Duodenal mucosa (tissue), 2 donors: ENCODE measurements around the gene ZNF536.

Experiments
- H3K27ac ChIP-seq: one replicate; pipeline ENCODE4 v1.7.0; 2013; ENCODE audit warnings: low read depth, low read length
- H3K27me3 ChIP-seq, 2 donors: one replicate each; pipeline ENCODE4 v1.7.0; 2013; ENCODE audit warnings: low read length in 2 of 2, control low read depth in 1 of 2; ENCODE audit not compliant: insufficient read depth in 2 of 2, control insufficient read depth in 1 of 2
- H3K36me3 ChIP-seq, 2 donors: one replicate each; pipeline ENCODE4 v1.7.0; 2013; ENCODE audit warnings: low read length in 2 of 2, control low read depth in 1 of 2; ENCODE audit not compliant: insufficient read depth in 2 of 2, control insufficient read depth in 1 of 2
- H3K4me1 ChIP-seq, 2 donors: one replicate each; pipeline ENCODE4 v1.7.0; 2013; ENCODE audit warnings: low read length in 2 of 2, control low read depth in 1 of 2; ENCODE audit not compliant: insufficient read depth in 2 of 2, control insufficient read depth in 1 of 2
- H3K4me3 ChIP-seq, 2 donors: one replicate each; pipeline ENCODE4 v1.7.0; 2013; ENCODE audit warnings: low read length in 2 of 2, low read depth in 1 of 2
- H3K9ac ChIP-seq, 2 donors: one replicate each; pipeline ENCODE4 v1.7.0; 2013; ENCODE audit warnings: low read length in 2 of 2, low read depth in 1 of 2
- H3K9me3 ChIP-seq, 2 donors: one replicate each; pipeline ENCODE4 v1.7.0; 2013; ENCODE audit warnings: low read length in 2 of 2, control low read depth in 1 of 2; ENCODE audit not compliant: control insufficient read depth in 1 of 2

The ZNF536 gene

DNA sequence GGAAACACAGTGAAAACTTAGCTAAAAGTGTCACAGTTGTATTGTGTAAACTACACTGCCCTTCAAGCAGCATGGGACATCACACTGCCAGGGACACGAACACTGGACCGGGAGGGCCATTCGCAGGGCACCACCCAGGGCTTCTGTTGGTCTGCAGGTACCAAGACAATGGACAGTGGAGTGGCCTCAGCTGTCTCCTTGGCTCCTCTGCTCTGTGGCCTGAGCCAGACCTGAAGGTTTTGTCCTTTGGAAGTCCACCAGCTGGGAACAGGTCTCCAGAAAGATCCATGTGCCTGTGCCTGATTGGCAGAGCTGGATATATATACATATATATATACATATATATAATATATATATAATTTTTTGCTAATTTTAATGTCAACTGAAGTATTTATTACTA is 149.8 kb downstream of the ZNF536 start:
- Histone ChIP-seq H3K27ac (no peak overlapping the region), H3K9ac (no peak overlapping the region), H3K4me3 (no peak overlapping the region), H3K9me3 (no peaks in the 10 kb centered on the region), H3K36me3 (no peaks in the 10 kb centered on the region), H3K4me1 (no peaks in the 10 kb centered on the region), H3K27me3 (no peaks in the 10 kb centered on the region)

DNA sequence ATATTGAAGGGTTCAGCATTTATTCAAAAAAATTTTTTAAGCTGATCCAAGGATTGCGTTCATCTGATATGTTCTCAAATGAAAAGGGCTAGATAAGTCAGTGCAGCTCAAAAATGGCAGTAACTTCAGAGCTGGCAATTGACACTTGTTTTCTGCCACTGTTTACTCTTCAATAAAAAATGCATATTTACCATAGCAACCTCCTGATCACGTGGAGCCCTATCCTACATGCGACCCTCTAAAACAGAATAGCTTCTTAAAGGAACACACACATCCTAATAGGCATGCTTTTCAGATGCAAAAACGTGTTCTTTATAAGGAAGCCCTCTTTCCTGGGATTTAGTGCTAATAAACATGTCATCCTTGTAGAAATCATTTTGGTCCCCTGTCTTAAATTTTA is 150.2 kb downstream of the ZNF536 start:
- H3K4me3 ChIP-seq, result no peak overlapping the region
- no peaks in the 10 kb centered on the region for H3K27me3 ChIP-seq
- no peaks in the 10 kb centered on the region for H3K36me3 ChIP-seq
- no peaks in the 10 kb centered on the region for H3K9me3 ChIP-seq
- no peak overlapping the region for H3K9ac ChIP-seq
- H3K4me1 ChIP-seq, result no peaks in the 10 kb centered on the region
- H3K27ac ChIP-seq, result no peak overlapping the region

DNA sequence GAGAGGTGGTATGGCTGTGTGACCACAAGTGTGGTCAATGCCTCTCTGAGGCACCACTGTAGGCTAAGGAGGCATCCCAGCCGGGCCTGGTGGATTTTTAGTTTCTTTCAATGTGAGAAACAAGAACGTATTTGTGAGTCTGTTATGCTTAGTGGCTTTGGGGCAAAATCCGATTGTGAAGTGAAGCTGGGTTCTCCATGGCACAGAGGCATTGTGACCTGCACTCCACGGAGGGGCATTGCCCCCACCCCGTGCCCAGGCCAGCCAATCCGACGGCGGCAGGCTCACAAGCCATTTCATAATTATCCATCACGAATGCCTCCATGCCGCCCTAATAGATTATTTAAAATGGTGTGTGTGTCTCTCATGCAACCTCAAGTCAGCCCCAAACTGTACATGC is 151.6 kb downstream of the ZNF536 start:
- Histone ChIP-seq H3K27me3 (no peaks in the 10 kb centered on the region), H3K9me3 (no peaks in the 10 kb centered on the region), H3K27ac (no peak overlapping the region), H3K9ac (no peak overlapping the region), H3K4me1 (no peaks in the 10 kb centered on the region), H3K4me3 (no peak overlapping the region), H3K36me3 (no peaks in the 10 kb centered on the region)

DNA sequence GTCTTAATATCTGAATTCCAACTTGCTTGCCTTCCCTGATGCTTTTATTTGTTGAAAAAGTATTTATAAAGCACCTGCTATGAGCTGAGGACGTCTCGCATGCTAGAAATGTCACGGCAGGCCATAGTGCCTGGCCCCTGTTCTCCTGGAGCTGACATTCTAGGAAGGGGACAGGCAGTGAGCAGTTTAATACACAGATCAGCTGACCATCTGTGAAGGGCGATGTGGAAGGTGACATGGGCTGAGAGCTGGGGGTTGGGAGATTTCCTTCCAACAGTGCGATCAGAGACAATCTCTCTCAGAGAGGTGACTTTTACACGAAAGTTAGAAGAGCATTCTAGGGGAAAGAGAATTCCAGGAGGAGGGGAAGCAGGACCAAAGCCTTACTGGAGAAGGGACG is 153.2 kb downstream of the ZNF536 start:
- no peaks in the 10 kb centered on the region for H3K36me3 ChIP-seq
- H3K9ac ChIP-seq, result no peak overlapping the region
- no peaks in the 10 kb centered on the region for H3K9me3 ChIP-seq
- no peaks in the 10 kb centered on the region for H3K4me1 ChIP-seq
- H3K4me3 ChIP-seq, result no peak overlapping the region
- no peak overlapping the region for H3K27ac ChIP-seq
- no peaks in the 10 kb centered on the region for H3K27me3 ChIP-seq

DNA sequence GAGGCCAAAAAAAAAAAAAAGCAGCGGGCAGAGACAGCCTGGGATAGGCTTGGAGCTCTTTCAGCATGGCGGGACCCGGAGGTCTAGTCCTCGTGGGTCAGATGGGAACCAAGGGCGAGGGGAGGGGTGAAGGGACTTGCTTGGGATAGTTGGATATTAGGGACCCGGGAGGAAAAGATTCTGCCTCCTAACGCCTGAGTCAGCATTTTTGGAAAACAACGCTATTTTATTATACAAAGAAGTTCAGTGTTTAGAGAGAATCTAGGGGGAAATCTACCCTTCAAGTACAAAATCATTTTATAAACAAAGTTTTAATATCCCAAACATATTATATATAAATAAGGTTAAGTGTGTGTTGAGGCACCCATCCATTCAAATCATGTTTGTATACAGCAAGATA is 156.7 kb downstream of the ZNF536 start:
- Histone ChIP-seq H3K9me3 (no peaks in the 10 kb centered on the region), H3K9ac (no peak overlapping the region), H3K27ac (no peak overlapping the region), H3K27me3 (no peaks in the 10 kb centered on the region), H3K36me3 (no peaks in the 10 kb centered on the region), H3K4me1 (no peaks in the 10 kb centered on the region), H3K4me3 (no peak overlapping the region)

DNA sequence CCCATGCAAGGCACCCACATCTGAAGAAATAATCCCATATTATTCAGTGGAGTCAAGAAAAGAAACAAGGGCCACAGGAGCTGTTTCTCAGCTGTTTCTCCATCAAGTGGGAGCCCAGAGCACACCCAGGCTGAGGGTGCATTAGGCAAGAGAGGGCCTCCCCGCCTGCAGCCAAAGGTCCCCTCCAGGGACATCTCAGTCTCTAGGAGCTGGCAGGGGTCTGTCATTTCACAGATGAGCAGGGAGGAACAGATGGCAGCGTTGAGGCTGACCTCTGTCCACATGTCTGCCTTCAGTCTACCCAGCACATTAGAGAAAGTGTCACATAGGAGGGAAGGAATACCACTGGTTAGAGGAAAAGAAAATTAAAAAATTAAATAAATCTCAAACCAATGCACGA is 157.7 kb downstream of the ZNF536 start:
- no peaks in the 10 kb centered on the region for H3K9me3 ChIP-seq
- H3K4me3 ChIP-seq, result no peak overlapping the region
- no peak overlapping the region for H3K9ac ChIP-seq
- H3K27ac ChIP-seq, result no peak overlapping the region
- no peaks in the 10 kb centered on the region for H3K36me3 ChIP-seq
- no peaks in the 10 kb centered on the region for H3K27me3 ChIP-seq
- no peaks in the 10 kb centered on the region for H3K4me1 ChIP-seq

DNA sequence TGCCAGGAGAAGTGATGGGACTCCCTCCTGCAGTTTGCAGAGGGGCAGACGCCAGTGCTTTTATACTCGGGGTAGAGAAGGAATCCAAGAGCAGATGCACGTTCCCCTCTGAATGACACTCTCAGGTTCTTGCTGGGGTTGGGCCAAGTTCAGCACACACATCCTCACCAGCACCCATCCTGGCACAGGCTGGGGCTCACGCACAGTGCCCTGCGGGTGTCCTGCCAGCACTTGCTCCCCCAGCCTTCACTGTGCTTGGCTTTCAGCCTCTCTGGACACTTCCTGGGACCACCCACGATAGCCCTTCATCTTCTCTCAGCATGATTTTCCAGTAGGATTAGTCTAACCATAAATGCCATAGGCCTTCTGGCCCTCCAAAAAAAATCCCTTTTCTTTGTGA is 158.6 kb downstream of the ZNF536 start:
- no peak overlapping the region for H3K9ac ChIP-seq
- H3K4me3 ChIP-seq, result no peak overlapping the region
- H3K9me3 ChIP-seq, result no peaks in the 10 kb centered on the region
- no peaks in the 10 kb centered on the region for H3K36me3 ChIP-seq
- no peak overlapping the region for H3K27ac ChIP-seq
- no peaks in the 10 kb centered on the region for H3K27me3 ChIP-seq
- H3K4me1 ChIP-seq, result no peaks in the 10 kb centered on the region

DNA sequence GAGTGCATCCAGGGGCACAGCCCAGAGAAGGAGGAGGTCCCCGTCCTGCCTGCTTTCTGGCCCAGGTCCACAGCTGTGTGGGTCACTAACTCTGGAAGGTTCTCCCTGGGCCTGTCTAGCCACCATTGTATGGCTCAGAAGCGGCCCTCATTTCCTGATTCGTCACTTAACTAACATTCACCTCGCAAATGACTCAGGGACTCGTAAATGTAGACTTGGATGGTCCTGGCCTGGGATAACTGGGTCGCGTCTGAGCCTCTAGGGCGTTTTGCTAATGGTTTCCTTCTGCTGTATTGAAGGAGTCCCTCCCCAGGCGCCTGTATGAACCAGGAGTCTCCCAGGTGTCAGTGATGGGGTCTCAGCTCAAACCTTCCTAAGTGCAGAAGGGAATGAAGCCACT is 162.8 kb downstream of the ZNF536 start:
- Histone ChIP-seq H3K9ac (no peak overlapping the region), H3K4me1 (no peaks in the 10 kb centered on the region), H3K9me3 (no peaks in the 10 kb centered on the region), H3K4me3 (no peak overlapping the region), H3K27me3 (no peaks in the 10 kb centered on the region), H3K36me3 (no peaks in the 10 kb centered on the region), H3K27ac (no peak overlapping the region)

DNA sequence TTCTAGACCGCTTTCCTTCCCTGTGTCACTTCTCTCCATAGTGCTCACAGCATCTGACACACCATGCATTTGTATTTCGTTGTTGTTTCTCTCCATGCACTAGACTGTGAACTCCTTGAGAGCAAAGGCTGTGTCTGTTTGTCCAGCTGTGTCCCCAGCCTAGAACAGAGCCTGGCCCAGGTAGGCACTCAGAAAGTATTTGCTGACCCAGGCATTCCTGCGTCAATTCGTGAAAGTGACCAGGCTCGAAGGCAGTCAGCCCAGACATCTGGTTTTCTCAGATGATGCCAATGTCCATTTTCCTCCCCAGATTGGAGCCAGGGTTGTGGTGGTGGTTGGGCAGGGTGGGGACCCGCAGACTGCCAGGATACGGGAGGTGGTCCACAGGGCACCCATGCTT is 164.8 kb downstream of the ZNF536 start:
- no peaks in the 10 kb centered on the region for H3K36me3 ChIP-seq
- no peak overlapping the region for H3K9ac ChIP-seq
- no peak overlapping the region for H3K27ac ChIP-seq
- no peaks in the 10 kb centered on the region for H3K4me1 ChIP-seq
- no peaks in the 10 kb centered on the region for H3K27me3 ChIP-seq
- H3K4me3 ChIP-seq, result no peak overlapping the region
- no peaks in the 10 kb centered on the region for H3K9me3 ChIP-seq

DNA sequence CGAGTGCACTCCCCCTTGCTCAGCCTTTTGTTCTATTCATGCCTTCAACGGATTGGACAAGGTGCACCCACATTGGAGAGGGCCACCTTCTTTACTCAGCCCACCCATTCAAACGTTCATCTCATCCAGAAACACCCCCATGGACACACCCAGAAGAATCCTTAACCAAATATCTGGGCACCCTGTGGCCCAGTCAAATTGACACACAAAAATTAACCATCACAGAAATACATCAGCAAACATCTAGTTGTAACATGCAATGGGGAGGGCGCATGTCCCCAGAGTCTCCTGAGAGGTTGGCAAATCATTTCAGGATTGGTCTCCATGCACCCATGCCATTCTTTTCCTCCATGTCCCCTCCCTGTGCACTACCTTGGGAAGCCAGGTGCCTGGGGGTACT is 167.1 kb downstream of the ZNF536 start:
- no peaks in the 10 kb centered on the region for H3K36me3 ChIP-seq
- H3K27ac ChIP-seq, result no peak overlapping the region
- no peaks in the 10 kb centered on the region for H3K27me3 ChIP-seq

DNA sequence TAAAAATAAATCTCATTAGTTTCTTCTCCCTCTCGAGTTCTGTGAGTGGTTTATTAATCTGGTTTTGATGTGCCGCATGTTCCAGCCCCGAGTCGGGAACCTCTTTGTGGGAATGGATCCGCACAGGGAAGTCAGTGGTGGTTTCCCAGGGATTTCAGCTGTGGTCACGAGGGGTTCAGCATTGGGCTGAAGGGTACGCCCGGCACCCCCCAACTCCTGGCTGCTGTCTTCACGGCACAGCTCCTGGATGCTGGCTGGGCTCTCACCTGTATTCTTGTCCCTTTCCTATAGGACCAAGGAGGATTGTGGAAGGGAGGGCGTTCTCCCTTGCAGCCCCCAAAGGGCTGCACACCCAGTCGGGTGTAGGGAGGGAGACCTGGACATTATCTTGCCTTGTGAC is 167.8 kb downstream of the ZNF536 start:
- H3K9me3 ChIP-seq, result no peaks in the 10 kb centered on the region
- H3K4me3 ChIP-seq, result no peak overlapping the region
- no peaks in the 10 kb centered on the region for H3K4me1 ChIP-seq
- H3K27ac ChIP-seq, result no peak overlapping the region
- H3K36me3 ChIP-seq, result no peaks in the 10 kb centered on the region
- no peaks in the 10 kb centered on the region for H3K27me3 ChIP-seq
- H3K9ac ChIP-seq, result no peak overlapping the region

More for the DNA sequence above, 167.1 kb downstream of the ZNF536 start:
- Histone ChIP-seq H3K9ac (no peak overlapping the region), H3K4me1 (no peaks in the 10 kb centered on the region), H3K4me3 (no peak overlapping the region), H3K9me3 (no peaks in the 10 kb centered on the region)
